GM06990 (cell line): Measurements from ENCODE around the gene GUCD1.

Experiments used
- DNase-seq: peaks from one replicate; pipeline ENCODE4 v3.0.0-alpha.2; 2011; ENCODE audit not compliant: insufficient read length; ENCODE audit errors: extremely low read depth
- H3K27me3 ChIP-seq: replicated peaks from 2 replicates; pipeline ENCODE4 v1.6.0; 2011; ENCODE audit warnings: low read length; ENCODE audit not compliant: control insufficient read depth, insufficient read depth
- H3K36me3 ChIP-seq: 2 replicates; pipeline ENCODE4 v1.5.1; 2011; ENCODE audit warnings: low read length; ENCODE audit not compliant: control insufficient read depth, insufficient read depth
- H3K4me3 ChIP-seq: replicated peaks from 2 replicates; pipeline ENCODE4 v1.5.1; 2011; ENCODE audit warnings: low read depth, mild to moderate bottlenecking, control low read depth, low read length
- CTCF ChIP-seq: IDR thresholded peaks from 2 replicates; pipeline ENCODE4 v1.5.1; 2011; ENCODE audit warnings: low read length, control low read depth, mild to moderate bottlenecking, inconsistent platforms; ENCODE audit not compliant: insufficient read depth, poor library complexity, severe bottlenecking

Gene GUCD1

GRCh38 chr22:24498824-24499223 lies 56.1 kb downstream of the GUCD1 start:
- Histone ChIP-seq H3K27me3 (no peaks in the 10 kb centered on the region), H3K36me3 (no peaks in the 10 kb centered on the region), H3K4me3 (no peak overlapping the region)
- TF ChIP-seq CTCF, result no peak
- DNase-seq, result no peak

- Histone ChIP-seq H3K27me3 (no peaks in the 10 kb centered on the region), H3K36me3 (no peaks in the 10 kb centered on the region), H3K4me3 (no peak overlapping the region)
- no peak for DNase-seq
- TF ChIP-seq CTCF, result no peak
These were observed 57.1 kb downstream of the GUCD1 start for GRCh38 chr22:24497841-24498258.

GRCh38 chr22:24496661-24497060 lies 58.3 kb downstream of the GUCD1 start:
- no peaks in the 10 kb centered on the region for H3K27me3 ChIP-seq
- no peaks in the 10 kb centered on the region for H3K36me3 ChIP-seq
- no peak overlapping the region for H3K4me3 ChIP-seq
- TF ChIP-seq CTCF, result no peak
- no peak for DNase-seq

GRCh38 chr22:24496234-24496633 lies 58.7 kb downstream of the GUCD1 start:
- Histone ChIP-seq H3K4me3 (no peak overlapping the region), H3K36me3 (no peaks in the 10 kb centered on the region), H3K27me3 (no peaks in the 10 kb centered on the region)
- no peak for DNase-seq
- no peak for TF ChIP-seq CTCF

GRCh38 chr22:24495365-24495675 lies 59.6 kb downstream of the GUCD1 start:
- DNase-seq, result no peak
- no peak for TF ChIP-seq CTCF
- no peak overlapping the region for H3K4me3 ChIP-seq
- no peaks in the 10 kb centered on the region for H3K27me3 ChIP-seq
- no peaks in the 10 kb centered on the region for H3K36me3 ChIP-seq
